HCT116 (cell line): ENCODE data around the gene RBP5. TPM values are rescaled to one million over a fixed set of nuclear protein-coding genes. Genes with fewer than 3 reads are reported as not detected.

ENCODE experiments used
- ATAC-seq: fragments of 200-7000 bp; cut with Tn5 transposase; 2 replicates; pipeline ENCODE4 v1.9.1; 2020; ENCODE audit warnings: mild to moderate bottlenecking, moderate library complexity
- BruUV-seq: library from RNA; stranded (reverse); fragments of 400-500 nt; replicated peaks from 2 replicates; lab custom pipeline; 2021; lab: Mats Ljungman, UMichigan
- CTCF ChIA-PET: fragments of 300-600 bp; sonication (Branson Sonifier 250); formaldehyde crosslinking; loops from one replicate; lab custom pipeline; 2021; ENCODE audit warnings: antibody characterized with exemption; lab: Charles Lee
- POLR2A ChIA-PET: fragments of 300-600, 350-600 bp; sonication (Branson Sonifier 250); formaldehyde crosslinking; loops from one replicate; lab custom pipeline; 2021; ENCODE audit warnings: antibody characterized with exemption; lab: Charles Lee
- RAD21 ChIA-PET, 2 experiments: fragments of 300-600 bp; sonication (Branson Sonifier 250); formaldehyde crosslinking; loops; one replicate each; lab custom pipeline; 2023; ENCODE audit warnings: low total read pairs in 2 of 2; ENCODE audit not compliant: uncharacterized antibody in 2 of 2, unreplicated experiment in 2 of 2, low non-redundant PET in 1 of 2; lab: Charles Lee
- DNase-seq: peaks from one replicate; pipeline ENCODE4 v3.0.0-alpha.2; 2010; ENCODE audit warnings: low read depth, low spot score
- H2AFZ ChIP-seq: fragments of 200-600 bp; shearing (Covaris generic), sonication (generic); 2 replicates; pipeline ENCODE4 v1.6.1; 2017; ENCODE audit warnings: low read depth, mixed run types, mixed read lengths, antibody characterized with exemption, low read length; ENCODE audit not compliant: poor library complexity, severe bottlenecking
- H3K27ac ChIP-seq: 2 replicates; pipeline ENCODE4 v1.5.1; 2012; ENCODE audit warnings: low read depth, low read length
- H3K27me3 ChIP-seq: fragments of 200-600 bp; sonication (generic); 2 replicates; pipeline ENCODE4 v1.6.1; 2016; ENCODE audit warnings: mixed run types, low read length, mixed read lengths; ENCODE audit not compliant: insufficient read depth
- H3K36me3 ChIP-seq, 2 experiments: fragments of 200-500 bp in 1 of 2; fragments of 200-600 bp in 1 of 2; sonication (Bioruptor generic) in 1 of 2; sonication (generic) in 1 of 2; 2 replicates each; pipeline versions ENCODE4 v1.5.1 to v1.6.1; 2014 to 2016; ENCODE audit warnings: low read length in 2 of 2, inconsistent platforms in 1 of 2, mixed read lengths in 1 of 2, mixed run types in 1 of 2; ENCODE audit not compliant: insufficient read depth in 2 of 2, control insufficient read depth in 1 of 2
- H3K4me1 ChIP-seq, 2 experiments: fragments of 200-600 bp in 1 of 2; sonication (generic) in 1 of 2; 2 replicates each; pipeline versions ENCODE4 v1.5.1 to v1.6.1; 2012 to 2017; ENCODE audit warnings: low read length in 2 of 2, inconsistent platforms in 1 of 2, mild to moderate bottlenecking in 1 of 2, mixed read lengths in 1 of 2, mixed run types in 1 of 2, moderate library complexity in 1 of 2; ENCODE audit not compliant: insufficient read depth in 2 of 2, control insufficient read depth in 1 of 2
- H3K4me2 ChIP-seq: fragments of 200-600 bp; sonication (generic); 2 replicates; pipeline ENCODE4 v1.6.1; 2017; ENCODE audit warnings: mixed run types, low read length, mixed read lengths
- H3K4me3 ChIP-seq, 2 experiments: fragments of 200-600 bp in 1 of 2; sonication (generic) in 1 of 2; replicated peaks in 1 of 2; 2 replicates each; pipeline ENCODE4 v1.5.1; 2011 to 2016; ENCODE audit warnings: low read length in 2 of 2, control low read depth in 1 of 2, low read depth in 1 of 2, mild to moderate bottlenecking in 1 of 2, mixed read lengths in 1 of 2, mixed run types in 1 of 2
- H3K79me2 ChIP-seq: fragments of 200-600 bp; sonication (generic); 2 replicates; pipeline ENCODE4 v1.6.1; 2017; ENCODE audit warnings: mild to moderate bottlenecking, mixed run types, low read length, moderate library complexity, mixed read lengths; ENCODE audit not compliant: insufficient read depth
- H3K9ac ChIP-seq: fragments of 200-600 bp; sonication (generic); 2 replicates; pipeline ENCODE4 v1.6.1; 2016; ENCODE audit warnings: low read length, mixed read lengths
- H3K9me2 ChIP-seq: fragments of 200-600 bp; sonication (generic), shearing (Covaris generic); 2 replicates; pipeline ENCODE4 v1.6.1; 2017; ENCODE audit warnings: mixed run types, mild to moderate bottlenecking, moderate library complexity; ENCODE audit not compliant: insufficient read depth
- H3K9me3 ChIP-seq, 2 experiments: fragments of 200-500 bp in 1 of 2; fragments of 200-600 bp in 1 of 2; sonication (Bioruptor generic) in 1 of 2; sonication (generic) in 1 of 2; 2 replicates each; pipeline ENCODE4 v1.6.1; 2014 to 2017; ENCODE audit warnings: low read length in 2 of 2, mixed read lengths in 2 of 2, inconsistent platforms in 1 of 2, low read depth in 1 of 2, mild to moderate bottlenecking in 1 of 2, mixed run types in 1 of 2, moderate library complexity in 1 of 2; ENCODE audit not compliant: control insufficient read depth in 1 of 2, insufficient read depth in 1 of 2
- H4K20me1 ChIP-seq: fragments of 200-600 bp; sonication (generic), shearing (Covaris generic); 2 replicates; pipeline ENCODE4 v1.6.1; 2017; ENCODE audit warnings: mixed run types, mild to moderate bottlenecking, moderate library complexity; ENCODE audit not compliant: insufficient read depth
- CBX3 ChIP-seq: IDR thresholded peaks from 2 replicates; pipeline ENCODE4 v1.6.1; 2012; ENCODE audit warnings: low read depth
- CTCF ChIP-seq, 3 experiments: fragments of 200-600 bp in 1 of 3; sonication (generic) in 1 of 3; IDR thresholded peaks in 2 of 3; conservative IDR thresholded peaks in 1 of 3; 2 replicates each; pipeline ENCODE4 v1.5.1; 2012 to 2017; ENCODE audit warnings: low read depth in 2 of 3, low read length in 2 of 3, antibody characterized with exemption in 1 of 3, borderline replicate concordance in 1 of 3, control low read depth in 1 of 3, mild to moderate bottlenecking in 1 of 3, mixed read lengths in 1 of 3, mixed run types in 1 of 3, moderate library complexity in 1 of 3; ENCODE audit not compliant: insufficient read depth in 1 of 3
- EGR1 ChIP-seq: IDR thresholded peaks from 2 replicates; pipeline ENCODE4 v1.6.1; 2012; ENCODE audit warnings: low read depth
- EZH2 ChIP-seq: fragments of 200-600 bp; sonication (generic); IDR thresholded peaks from 2 replicates; pipeline ENCODE4 v1.6.1; 2017; ENCODE audit warnings: antibody characterized with exemption, mixed run types
- EZH2phosphoT487 ChIP-seq: fragments of 200-600 bp; IDR thresholded peaks from 2 replicates; pipeline ENCODE4 v1.6.1; 2018; ENCODE audit warnings: antibody characterized with exemption, borderline replicate concordance
- FOSL1 ChIP-seq: IDR thresholded peaks from 2 replicates; pipeline ENCODE4 v1.6.1; 2012; ENCODE audit warnings: low read depth
- JUND ChIP-seq: IDR thresholded peaks from 2 replicates; pipeline ENCODE4 v1.6.1; 2012
- POLR2AphosphoS5 ChIP-seq: IDR thresholded peaks from 2 replicates; pipeline ENCODE4 v1.6.1; 2011; ENCODE audit warnings: mild to moderate bottlenecking, low read depth, low read length, moderate library complexity
- SIN3A ChIP-seq: IDR thresholded peaks from 2 replicates; pipeline ENCODE4 v1.6.1; 2012; ENCODE audit warnings: low read depth
- SP1 ChIP-seq: IDR thresholded peaks from 2 replicates; pipeline ENCODE4 v1.6.1; 2012; ENCODE audit warnings: low read depth
- SRF ChIP-seq: IDR thresholded peaks from 2 replicates; pipeline ENCODE4 v1.6.1; 2012; ENCODE audit warnings: low read depth
- YY1 ChIP-seq: IDR thresholded peaks from 2 replicates; pipeline ENCODE4 v1.6.1; 2011; ENCODE audit warnings: low read length, low read depth, moderate library complexity, mild to moderate bottlenecking; ENCODE audit not compliant: insufficient replicate concordance; ENCODE audit errors: extremely low read depth
- ZFX ChIP-seq: fragments of 450-650 bp; IDR thresholded peaks from 2 replicates; pipeline ENCODE4 v1.6.1; 2017
- intact Hi-C: fragments of 100-400 bp; cut with micrococcal nuclease; formaldehyde crosslinking; loops from 2 replicates; pipeline ENCODE4 v1.10.0; 2022
- total RNA-seq: library from RNA; stranded (reverse); gene quantifications from one replicate; pipeline ENCODE4 v1.2.1, GENCODE V29; 2021; ENCODE audit not compliant: unreplicated experiment
- TF ChIP-seq, protein P1 (sequence below): IDR thresholded peaks from 2 replicates; pipeline ENCODE4 v1.6.1; 2012
- TF ChIP-seq, protein P2 (sequence below): IDR thresholded peaks from 2 replicates; pipeline ENCODE4 v1.6.1; 2011; ENCODE audit warnings: mild to moderate bottlenecking, low read length, moderate library complexity; ENCODE audit not compliant: insufficient replicate concordance; ENCODE audit errors: extremely low read depth

Gene RBP5
- total RNA-seq, 1 experiment from 2014 or later: 0.22 TPM

DNA sequence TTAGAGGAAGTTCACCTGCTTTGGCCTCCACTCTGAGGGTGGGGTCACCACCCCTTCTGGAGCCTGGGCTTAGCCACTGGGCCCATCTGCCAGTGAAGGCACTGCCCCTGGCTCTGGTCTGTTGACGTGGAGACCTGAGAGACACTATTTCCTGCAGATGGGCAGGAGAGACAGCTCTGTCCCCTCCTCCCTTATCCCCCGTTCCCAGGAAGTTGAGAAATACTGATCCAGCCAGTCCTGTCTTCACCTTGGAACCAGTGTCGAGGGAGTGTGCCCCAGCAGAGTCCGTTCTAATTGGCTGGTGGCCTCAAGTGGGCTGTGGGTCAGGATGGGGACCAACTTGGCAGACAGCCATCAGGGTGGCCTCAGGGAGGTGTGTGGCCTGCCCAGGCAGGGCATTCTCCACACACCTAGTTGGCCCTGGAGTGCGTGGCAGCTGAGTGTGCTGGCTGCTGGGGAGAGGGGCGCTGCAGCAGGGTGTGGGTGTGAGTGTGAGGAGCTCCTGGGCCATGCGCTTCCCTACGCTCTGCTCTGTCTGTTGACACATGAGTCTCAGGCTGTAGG lies 26.9 kb upstream of the RBP5 start:
- no peaks in the 10 kb centered on the region for H3K9me2 ChIP-seq
- ATAC-seq (no peak), DNase-seq (no peak)
- no peak overlapping the region for H3K27ac ChIP-seq
- ChIA-PET CTCF (no interaction called here), RAD21 (no interaction called here), POLR2A (no interaction called here)
- H4K20me1 ChIP-seq: no peaks in the 10 kb centered on the region
- BruUV-seq: no TSS peak
- no peaks in the 10 kb centered on the region for H3K27me3 ChIP-seq
- no peak overlapping the region for H3K9ac ChIP-seq
- no peak for TF ChIP-seq POLR2AphosphoS5
- TF ChIP-seq CBX3: no peak
- no peak for TF ChIP-seq SIN3A
- no peak for TF ChIP-seq JUND
- TF ChIP-seq EGR1: no peak
- TF ChIP-seq, protein P1, sequence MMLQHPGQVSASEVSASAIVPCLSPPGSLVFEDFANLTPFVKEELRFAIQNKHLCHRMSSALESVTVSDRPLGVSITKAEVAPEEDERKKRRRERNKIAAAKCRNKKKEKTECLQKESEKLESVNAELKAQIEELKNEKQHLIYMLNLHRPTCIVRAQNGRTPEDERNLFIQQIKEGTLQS: no peak
- no peak for TF ChIP-seq SP1
- no peak for TF ChIP-seq EZH2
- no peaks in the 10 kb centered on the region for H3K9me3 ChIP-seq
- H3K36me3 ChIP-seq: peaks cover 0 to 2% of the 10 kb centered on the region in 2 experiments; a peak in 1 of 4 replicates
- H3K4me1 ChIP-seq: peaks cover 0 to 8% of the 10 kb centered on the region in 2 experiments; a peak in 3 of 4 replicates
- intact Hi-C loops: no loop called here
- no peaks in the 10 kb centered on the region for H3K79me2 ChIP-seq
- H2AFZ ChIP-seq: no peak overlapping the region
- no peak overlapping the region for H3K4me2 ChIP-seq
- no peak overlapping the region for H3K4me3 ChIP-seq

- no peaks in the 10 kb centered on the region for H3K27me3 ChIP-seq
- peaks cover 0 to 2% of the 10 kb centered on the region in 2 experiments; a peak in 1 of 4 replicates for H3K36me3 ChIP-seq
- ChIA-PET POLR2A (no interaction called here), RAD21 (no interaction called here), CTCF (interaction anchor here (1.0 kb wide), 1 partner anchor 14 kb away, joined by 3 read pairs; no protein-coding TSS in a partner anchor)
- no peak overlapping the region for H3K9ac ChIP-seq
- no peaks in the 10 kb centered on the region for H3K79me2 ChIP-seq
- no peak overlapping the region for H3K4me3 ChIP-seq
- no peak overlapping the region for H3K4me2 ChIP-seq
- H3K4me1 ChIP-seq: peaks cover 0 to 8% of the 10 kb centered on the region in 2 experiments; a peak in 3 of 4 replicates
- H3K9me2 ChIP-seq: no peaks in the 10 kb centered on the region
- H4K20me1 ChIP-seq: no peaks in the 10 kb centered on the region
- H3K9me3 ChIP-seq: no peaks in the 10 kb centered on the region
- H2AFZ ChIP-seq: no peak overlapping the region
- ATAC-seq (no peak), DNase-seq (no peak)
- intact Hi-C loops: no loop called here
- no peak overlapping the region for H3K27ac ChIP-seq
- BruUV-seq: no TSS peak
- TF ChIP-seq EGR1 (no peak), CTCF (IDR thresholded peaks at IDR 0.05 in 2 of 3, conservative IDR thresholded peaks at IDR 0.05 in 1 of 3; ENCODE audit: borderline replicate concordance in 1 of 3, insufficient read depth in 1 of 3, low read depth in 2 of 3, low read length in 2 of 3) (no peak), SP1 (no peak), ZFX (no peak), FOSL1 (no peak), EZH2phosphoT487 (no peak), POLR2AphosphoS5 (no peak), YY1 (no peak), CBX3 (no peak), SRF (no peak), JUND (no peak)
- TF ChIP-seq, protein P1: no peak
- TF ChIP-seq, protein P2, sequence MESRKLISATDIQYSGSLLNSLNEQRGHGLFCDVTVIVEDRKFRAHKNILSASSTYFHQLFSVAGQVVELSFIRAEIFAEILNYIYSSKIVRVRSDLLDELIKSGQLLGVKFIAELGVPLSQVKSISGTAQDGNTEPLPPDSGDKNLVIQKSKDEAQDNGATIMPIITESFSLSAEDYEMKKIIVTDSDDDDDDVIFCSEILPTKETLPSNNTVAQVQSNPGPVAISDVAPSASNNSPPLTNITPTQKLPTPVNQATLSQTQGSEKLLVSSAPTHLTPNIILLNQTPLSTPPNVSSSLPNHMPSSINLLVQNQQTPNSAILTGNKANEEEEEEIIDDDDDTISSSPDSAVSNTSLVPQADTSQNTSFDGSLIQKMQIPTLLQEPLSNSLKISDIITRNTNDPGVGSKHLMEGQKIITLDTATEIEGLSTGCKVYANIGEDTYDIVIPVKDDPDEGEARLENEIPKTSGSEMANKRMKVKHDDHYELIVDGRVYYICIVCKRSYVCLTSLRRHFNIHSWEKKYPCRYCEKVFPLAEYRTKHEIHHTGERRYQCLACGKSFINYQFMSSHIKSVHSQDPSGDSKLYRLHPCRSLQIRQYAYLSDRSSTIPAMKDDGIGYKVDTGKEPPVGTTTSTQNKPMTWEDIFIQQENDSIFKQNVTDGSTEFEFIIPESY: no peak
Measured at GRCh38 chr12:7154901-7155470, 26.3 kb upstream of the RBP5 start.
